Measurements from ENCODE around the gene CCSER1. TPM values are rescaled to one million over a fixed set of nuclear protein-coding genes. Genes with fewer than 3 reads are reported as not detected.

The CCSER1 gene
- total and polyA plus RNA-seq, 2 of the 8 experiments (the other 6 are each of a cell fraction or from before 2014, with no cell fraction given), result 0.26 to 0.84 TPM

DNA sequence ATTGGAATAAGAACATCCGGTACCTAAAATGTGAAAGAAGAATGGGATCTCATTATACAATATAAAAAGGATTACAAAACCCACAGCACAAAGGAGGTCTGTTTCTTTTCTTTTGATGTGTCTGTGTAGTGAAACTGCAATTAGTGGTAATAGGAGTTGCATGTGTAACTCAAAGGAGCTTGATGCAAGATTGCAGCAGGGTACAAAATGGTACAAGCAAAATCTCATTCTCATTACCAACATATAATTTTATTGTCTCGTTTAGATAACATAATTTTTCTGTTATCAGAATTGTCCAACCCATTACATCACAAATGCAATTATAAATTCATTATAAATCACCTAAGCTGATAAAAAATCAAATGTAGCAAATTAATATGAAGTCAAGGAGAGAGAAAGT, 47.1 kb upstream of the CCSER1 start (continued):
- TF ChIP-seq ASH2L (IDR thresholded peaks at IDR 0.05; ENCODE audit: low read length) (no peak), RFX5 (IDR thresholded peaks at IDR 0.05; ENCODE audit: borderline replicate concordance, low read depth, low read length) (no peak), JUN (IDR thresholded peaks at IDR 0.05; ENCODE audit: low read depth, low read length) (no peak), TBP (IDR thresholded peaks at IDR 0.05; ENCODE audit: low read depth, low read length) (no peak), BRCA1 (IDR thresholded peaks at IDR 0.05; ENCODE audit: low read depth, low read length) (no peak)
